Measurements from ENCODE around the gene CYP2D6. TPM values are rescaled to one million over a fixed set of nuclear protein-coding genes. Genes with fewer than 3 reads are reported as not detected.

Gene CYP2D6
- total RNA-seq, 2 experiments from 2014 or later = 7.4 to 7.5 TPM

DNA sequence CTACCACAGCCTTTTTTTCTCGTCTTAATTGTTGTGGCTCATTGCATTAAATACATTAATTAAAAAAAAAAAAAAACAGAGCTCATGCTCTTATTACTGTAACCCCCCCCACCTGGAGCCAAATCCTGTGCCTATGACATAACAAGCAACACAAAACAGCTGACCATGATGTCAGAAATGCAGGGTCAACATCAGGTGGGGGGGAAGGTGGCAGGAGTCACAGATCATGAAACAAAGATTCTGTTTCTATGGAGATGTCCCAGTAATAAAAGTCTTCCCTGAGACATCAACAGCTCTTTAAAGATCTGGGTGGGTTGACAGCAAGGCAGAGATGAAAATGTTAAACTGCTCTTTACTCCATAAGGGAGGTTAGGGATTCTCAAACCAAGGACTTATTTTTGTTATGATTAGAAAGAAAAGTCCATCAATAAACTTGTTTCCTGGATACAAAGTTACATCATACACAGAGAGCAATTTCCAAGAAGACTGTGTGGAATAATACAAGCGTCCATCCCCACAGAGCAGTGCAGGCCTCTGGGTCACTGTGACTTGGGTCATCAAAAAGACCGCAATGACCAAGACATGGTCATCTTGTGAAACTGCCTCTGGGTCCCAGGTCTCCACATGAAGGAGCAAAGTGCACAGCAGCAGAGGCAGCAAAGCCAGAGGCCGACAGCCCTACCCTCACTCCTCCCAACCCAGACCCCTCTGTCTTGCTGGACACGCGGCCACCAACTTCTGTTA lies 42.7 kb upstream of the CYP2D6 start:
- peaks cover 60% of the 10 kb centered on the region for H3K4me1 Mint-ChIP-seq (ENCODE audit: low read depth)
- Histone ChIP-seq H3K4me3 (ENCODE audit: low read length) (no peak overlapping the region), H3K4me1 (ENCODE audit: insufficient read depth, low read length) (peaks cover 32% of the 10 kb centered on the region), H3K27me3 (ENCODE audit: control insufficient read depth in 1 of 2, insufficient read depth in 2 of 2, low read length in 2 of 2) (no peaks in the 10 kb centered on the region), H3K9me3 (ENCODE audit: control insufficient read depth in 1 of 2, insufficient read depth in 1 of 2, low read length in 2 of 2) (no peaks in the 10 kb centered on the region), H3K27ac (ENCODE audit: low read depth in 1 of 2, low read length in 2 of 2) (no peak overlapping the region), H3K36me3 (ENCODE audit: insufficient read depth, low read length) (peaks cover 31% of the 10 kb centered on the region)
- intact Hi-C loops (cut with DNase I, micrococcal nuclease) = no loop called here
- CTCF ChIA-PET = no interaction called here
- DNase-seq (no peak), ATAC-seq (ENCODE audit: poor library complexity) (no peak)
- TF ChIP-seq CTCF (IDR thresholded peaks at IDR 0.05) = no peak
- no peaks in the 10 kb centered on the region for H3K27me3 Mint-ChIP-seq
- no peak overlapping the region for H3K4me3 Mint-ChIP-seq
- peak overlapping the region; percentile 54 for H3K27ac Mint-ChIP-seq
- peaks cover 83% of the 10 kb centered on the region for H3K36me3 Mint-ChIP-seq (ENCODE audit: low read depth)
- no peaks in the 10 kb centered on the region for H3K9me3 Mint-ChIP-seq
- POLR2A ChIA-PET = no interaction called here

GRCh38 chr22:42172773-42173172 lies 42.2 kb upstream of the CYP2D6 start:
- Histone ChIP-seq H3K36me3 (ENCODE audit: insufficient read depth, low read length) (peaks cover 31% of the 10 kb centered on the region), H3K4me1 (ENCODE audit: insufficient read depth, low read length) (peaks cover 26% of the 10 kb centered on the region), H3K27me3 (ENCODE audit: control insufficient read depth in 1 of 2, insufficient read depth in 2 of 2, low read length in 2 of 2) (no peaks in the 10 kb centered on the region), H3K4me3 (ENCODE audit: low read length) (no peak overlapping the region), H3K27ac (ENCODE audit: low read depth in 1 of 2, low read length in 2 of 2) (no peak overlapping the region), H3K9me3 (ENCODE audit: control insufficient read depth in 1 of 2, insufficient read depth in 1 of 2, low read length in 2 of 2) (no peaks in the 10 kb centered on the region)
- peaks cover 82% of the 10 kb centered on the region for H3K36me3 Mint-ChIP-seq (ENCODE audit: low read depth)
- no peaks in the 10 kb centered on the region for H3K27me3 Mint-ChIP-seq
- ChIA-PET CTCF (no interaction called here), POLR2A (no interaction called here)
- TF ChIP-seq CTCF (IDR thresholded peaks at IDR 0.05) = no peak
- no peak overlapping the region for H3K4me3 Mint-ChIP-seq
- H3K4me1 Mint-ChIP-seq (ENCODE audit: low read depth) = peaks cover 54% of the 10 kb centered on the region
- intact Hi-C loops (cut with DNase I, micrococcal nuclease) = no loop called here
- H3K9me3 Mint-ChIP-seq = no peaks in the 10 kb centered on the region
- H3K27ac Mint-ChIP-seq = peak overlapping the region; percentile 54
- DNase-seq (no peak), ATAC-seq (ENCODE audit: poor library complexity) (no peak)

GRCh38 chr22:42171946-42172719 lies 41.5 kb upstream of the CYP2D6 start:
- H3K4me1 Mint-ChIP-seq (ENCODE audit: low read depth) = peaks cover 47% of the 10 kb centered on the region
- intact Hi-C loops (cut with DNase I, micrococcal nuclease) = no loop called here
- no peak for DNase-seq
- no peak overlapping the region for H3K27ac ChIP-seq (ENCODE audit: low read depth in 1 of 2, low read length in 2 of 2)
- H3K27ac Mint-ChIP-seq = peak overlapping the region; percentile 54
- H3K27me3 Mint-ChIP-seq = no peaks in the 10 kb centered on the region
- no peak for ATAC-seq (ENCODE audit: poor library complexity)
- H3K9me3 Mint-ChIP-seq = no peaks in the 10 kb centered on the region
- H3K4me3 Mint-ChIP-seq = no peak overlapping the region
- H3K9me3 ChIP-seq (ENCODE audit: control insufficient read depth in 1 of 2, insufficient read depth in 1 of 2, low read length in 2 of 2) = no peaks in the 10 kb centered on the region
- no peak overlapping the region for H3K4me3 ChIP-seq (ENCODE audit: low read length)
- H3K36me3 Mint-ChIP-seq (ENCODE audit: low read depth) = peaks cover 82% of the 10 kb centered on the region
- TF ChIP-seq CTCF (IDR thresholded peaks at IDR 0.05) = no peak
- peaks cover 34% of the 10 kb centered on the region for H3K36me3 ChIP-seq (ENCODE audit: insufficient read depth, low read length)
- H3K27me3 ChIP-seq (ENCODE audit: control insufficient read depth in 1 of 2, insufficient read depth in 2 of 2, low read length in 2 of 2) = no peaks in the 10 kb centered on the region
- CTCF ChIA-PET = no interaction called here
- POLR2A ChIA-PET = no interaction called here
- H3K4me1 ChIP-seq (ENCODE audit: insufficient read depth, low read length) = peaks cover 22% of the 10 kb centered on the region

Data from CD4-positive, alpha-beta T cell (primary cell).